Activated T-cell treated with anti-CD3 and anti-CD28 coated beads, Interleukin-2, amount 50 U/mL, for 4 hours (primary cell): ENCODE data around the gene PARD6A. TPM values are rescaled to one million over a fixed set of nuclear protein-coding genes. Genes with fewer than 3 reads are reported as not detected.
A peak's percentile ranks its signal among the peaks of the same experiment; 100 is the strongest.

Experiments
- ATAC-seq, 2 donors: fragments of 200-7000 bp; cut with Tn5 transposase; one replicate each; pipeline ENCODE4 v1.10.0; 2021
- DNase-seq: peaks from one replicate; pipeline ENCODE4 v3.0.0-alpha.2; 2020
- H3K27me3 Mint-ChIP-seq: one replicate; pipeline ENCODE4 v1.8.0; 2021; ENCODE audit warnings: low read depth, mixed read lengths
- H3K36me3 Mint-ChIP-seq: one replicate; pipeline ENCODE4 v1.8.0; 2022; ENCODE audit warnings: mixed read lengths; ENCODE audit not compliant: insufficient read depth
- H3K4me1 Mint-ChIP-seq: one replicate; pipeline ENCODE4 v1.8.0; 2021; ENCODE audit warnings: low read depth, mixed read lengths
- H3K4me3 Mint-ChIP-seq: one replicate; pipeline ENCODE4 v1.8.0; 2021; ENCODE audit warnings: mild to moderate bottlenecking, moderate library complexity, mixed read lengths
- H3K9me3 Mint-ChIP-seq: one replicate; pipeline ENCODE4 v1.8.0; 2021; ENCODE audit warnings: mixed read lengths
- total RNA-seq, 3 donors: library from RNA; stranded (reverse); gene quantifications; one replicate each; pipeline ENCODE4 v1.2.1, GENCODE V29; 2021

PARD6A gene
- total RNA-seq, 3 donors from 2014 or later = 12.0 to 12.5 (median 12.5) TPM

DNA sequence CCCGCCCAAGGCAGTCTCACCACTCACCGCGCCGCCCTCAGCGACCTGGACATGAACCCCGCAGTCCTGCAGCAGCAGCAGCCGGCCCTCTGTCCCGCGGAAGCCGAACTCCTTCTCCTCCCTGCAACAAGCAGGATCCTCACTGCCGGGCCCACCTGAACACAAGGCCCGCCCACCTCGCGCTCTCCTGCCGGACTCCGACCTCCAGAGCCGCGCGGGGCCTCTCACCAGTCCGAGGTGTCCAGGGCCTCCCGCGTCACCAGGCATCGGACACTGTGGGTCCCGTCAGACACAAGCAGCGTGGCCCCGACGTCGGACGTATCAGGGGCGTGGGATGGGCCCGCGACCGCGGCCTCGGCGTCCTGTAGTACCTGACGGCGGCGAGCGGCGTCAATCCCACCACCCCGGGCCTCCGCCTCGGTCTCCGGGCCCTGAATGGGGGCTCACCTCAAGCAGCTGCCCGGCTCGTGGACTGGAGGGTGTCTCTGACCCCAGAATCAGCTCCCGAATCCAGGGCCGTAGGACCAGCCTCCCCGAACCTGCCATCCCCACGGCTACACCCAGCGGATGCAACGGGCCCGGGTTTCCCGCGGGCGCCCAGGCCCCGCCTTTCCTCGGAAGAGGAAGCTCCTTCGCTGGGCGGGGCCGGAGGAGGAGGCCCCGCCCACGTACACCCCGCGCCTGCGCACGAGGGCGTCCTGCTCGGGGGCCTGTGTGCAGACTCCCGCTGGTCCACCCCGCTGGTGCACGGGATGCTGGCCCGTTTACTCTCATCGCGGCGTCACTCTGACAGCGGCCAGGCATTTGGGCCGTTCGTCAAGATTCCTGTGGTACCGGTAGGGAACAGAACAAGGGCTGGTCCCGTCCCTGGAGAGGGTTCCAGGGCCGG is 841 bp upstream of the PARD6A start, which contains the start of gene ACD:
TSS of gene ACD (minus strand) at position 586 of the 889 bp plus-strand sequence. CDS start at position 546, 40 bp downstream.
- H3K27me3 Mint-ChIP-seq = no peaks in the 10 kb centered on the region
- peaks cover 7% of the 10 kb centered on the region for H3K36me3 Mint-ChIP-seq
- ATAC-seq (peak; percentile 72 to 75), DNase-seq (peak; percentile 92)
- peaks cover 22% of the 10 kb centered on the region for H3K4me1 Mint-ChIP-seq
- no peaks in the 10 kb centered on the region for H3K9me3 Mint-ChIP-seq
- H3K4me3 Mint-ChIP-seq = peak within 1 kb of the TSS; percentile 89

DNA sequence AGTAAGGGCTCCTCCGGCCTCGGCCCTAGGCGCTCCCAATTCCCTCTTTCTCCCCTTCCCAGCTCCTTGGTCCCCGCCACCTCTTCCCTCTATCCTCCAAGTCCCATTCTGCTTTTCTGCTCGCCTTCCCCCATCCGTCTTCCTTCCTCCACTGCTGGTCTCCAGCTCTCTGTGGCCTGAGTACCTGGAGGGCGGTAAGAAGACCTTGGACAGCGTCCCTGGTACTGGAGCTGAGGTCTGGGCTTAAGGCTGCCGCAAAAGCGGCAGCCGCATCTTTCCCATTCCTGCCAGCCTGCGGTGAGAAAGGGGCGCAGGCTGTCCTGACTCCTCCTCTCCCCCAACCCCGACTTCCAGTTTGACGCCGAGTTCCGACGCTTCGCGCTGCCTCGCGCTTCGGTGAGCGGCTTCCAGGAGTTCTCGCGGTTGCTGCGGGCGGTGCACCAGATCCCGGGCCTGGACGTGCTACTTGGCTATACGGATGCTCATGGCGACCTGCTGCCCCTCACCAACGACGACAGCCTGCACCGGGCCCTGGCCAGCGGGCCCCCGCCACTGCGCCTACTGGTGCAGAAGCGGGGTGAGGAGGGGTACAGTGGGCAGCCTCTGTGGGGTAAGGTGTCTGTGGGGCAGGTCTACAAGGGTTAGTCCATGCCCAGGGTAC is 471 bp downstream of the PARD6A start:
- Mint-ChIP-seq H3K36me3 (peaks cover 2% of the 10 kb centered on the region), H3K9me3 (no peaks in the 10 kb centered on the region), H3K4me1 (peaks cover 22% of the 10 kb centered on the region), H3K27me3 (no peaks in the 10 kb centered on the region), H3K4me3 (peak overlapping the region; percentile 89)
- DNase-seq = no peak
- no peak for ATAC-seq

- peak overlapping the region; percentile 89 for H3K4me3 Mint-ChIP-seq
- no peaks in the 10 kb centered on the region for H3K27me3 Mint-ChIP-seq
- ATAC-seq (no peak), DNase-seq (no peak)
- peaks cover 2% of the 10 kb centered on the region for H3K36me3 Mint-ChIP-seq
- H3K4me1 Mint-ChIP-seq = peaks cover 24% of the 10 kb centered on the region
- H3K9me3 Mint-ChIP-seq = no peaks in the 10 kb centered on the region
Observed at GRCh38 chr16:67661886-67662652, 1.3 kb downstream of the PARD6A start.

- H3K27me3 Mint-ChIP-seq = no peaks in the 10 kb centered on the region
- peaks cover 28% of the 10 kb centered on the region for H3K4me1 Mint-ChIP-seq
- DNase-seq (no peak), ATAC-seq (no peak)
- no peak overlapping the region for H3K4me3 Mint-ChIP-seq
- peaks cover 2% of the 10 kb centered on the region for H3K36me3 Mint-ChIP-seq
- H3K9me3 Mint-ChIP-seq = no peaks in the 10 kb centered on the region
Observed at GRCh38 chr16:67662653-67663010, 1.9 kb downstream of the PARD6A start.

DNA sequence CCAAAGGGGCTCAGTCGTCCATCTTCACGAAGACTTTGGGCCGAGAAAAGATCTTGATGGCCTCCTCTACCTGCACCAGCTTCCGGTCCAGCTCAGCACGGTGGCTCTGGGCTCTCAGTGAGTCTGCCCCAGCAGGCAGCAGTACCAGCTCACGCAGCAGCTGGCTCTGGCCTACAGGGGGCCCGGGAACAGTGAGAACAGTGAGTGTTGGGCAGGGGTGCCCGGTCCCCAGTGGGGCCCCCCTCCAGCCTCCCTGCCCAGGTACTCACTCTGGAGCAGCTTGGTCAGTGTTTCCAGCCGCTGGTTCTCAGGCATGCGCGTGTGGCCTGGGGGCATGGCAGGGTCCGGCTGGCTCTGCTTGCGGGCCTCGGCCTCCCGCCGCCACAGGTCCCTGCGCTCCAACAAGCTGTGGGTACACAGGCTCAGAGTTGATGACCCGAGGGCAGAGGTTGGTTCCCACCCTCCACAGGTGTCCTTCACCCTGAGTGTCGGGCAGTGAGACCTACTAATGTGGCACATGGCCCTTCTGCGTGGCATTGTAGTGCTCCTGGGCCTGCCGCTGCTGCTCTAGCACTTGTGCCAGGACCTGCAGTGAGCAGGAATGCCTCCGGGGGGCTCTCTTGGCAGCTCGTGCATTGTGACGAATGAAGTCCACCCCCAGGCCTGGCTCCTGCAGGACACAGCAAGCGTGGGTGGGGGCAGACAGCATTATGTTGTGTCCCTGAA is 2.6 kb downstream of the PARD6A start:
- DNase-seq = no peak
- H3K9me3 Mint-ChIP-seq = no peaks in the 10 kb centered on the region
- peaks cover 2% of the 10 kb centered on the region for H3K36me3 Mint-ChIP-seq
- no peak overlapping the region for H3K4me3 Mint-ChIP-seq
- H3K27me3 Mint-ChIP-seq = no peaks in the 10 kb centered on the region
- no peak for ATAC-seq
- H3K4me1 Mint-ChIP-seq = peaks cover 30% of the 10 kb centered on the region

- no peak for ATAC-seq
- no peak for DNase-seq
- H3K4me3 Mint-ChIP-seq = no peak overlapping the region
- H3K9me3 Mint-ChIP-seq = no peaks in the 10 kb centered on the region
- H3K4me1 Mint-ChIP-seq = peaks cover 28% of the 10 kb centered on the region
- H3K36me3 Mint-ChIP-seq = peaks cover 2% of the 10 kb centered on the region
- no peaks in the 10 kb centered on the region for H3K27me3 Mint-ChIP-seq
Observed at GRCh38 chr16:67663877-67664222, 3.1 kb downstream of the PARD6A start.

- H3K4me3 Mint-ChIP-seq = peak overlapping the region; percentile 33
- H3K4me1 Mint-ChIP-seq = peaks cover 26% of the 10 kb centered on the region
- no peaks in the 10 kb centered on the region for H3K27me3 Mint-ChIP-seq
- H3K9me3 Mint-ChIP-seq = no peaks in the 10 kb centered on the region
- H3K36me3 Mint-ChIP-seq = peaks cover 2% of the 10 kb centered on the region
- no peak for ATAC-seq
- DNase-seq = no peak
Observed at GRCh38 chr16:67664258-67664657, 3.5 kb downstream of the PARD6A start.

DNA sequence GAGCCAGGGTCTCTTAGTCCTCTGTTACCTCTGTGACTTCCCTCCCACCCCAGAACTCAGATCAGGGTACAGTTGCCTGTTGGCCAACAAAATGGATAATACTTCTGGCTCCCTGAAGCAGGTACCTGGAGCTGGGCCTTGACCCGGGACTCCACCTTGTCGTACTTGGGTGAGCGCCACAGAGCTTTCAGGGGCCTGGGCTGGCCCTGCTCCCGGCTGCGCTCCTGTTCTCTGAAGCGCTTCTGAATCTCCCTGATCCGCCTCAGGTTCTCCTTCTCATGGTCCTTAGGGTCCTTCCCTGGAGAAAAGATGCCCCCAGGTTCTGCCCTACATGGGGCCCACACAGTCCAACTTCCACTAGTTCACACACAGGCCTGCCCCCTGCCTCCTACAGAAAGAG is 4.1 kb downstream of the PARD6A start:
- Mint-ChIP-seq H3K36me3 (peaks cover 2% of the 10 kb centered on the region), H3K27me3 (no peaks in the 10 kb centered on the region), H3K4me3 (peak overlapping the region; percentile 33), H3K9me3 (no peaks in the 10 kb centered on the region), H3K4me1 (peaks cover 26% of the 10 kb centered on the region)
- ATAC-seq (no peak), DNase-seq (no peak)

GRCh38 chr16:67665598-67665997 is 4.8 kb downstream of the PARD6A start:
- H3K4me3 Mint-ChIP-seq = peak overlapping the region; percentile 77
- no peaks in the 10 kb centered on the region for H3K27me3 Mint-ChIP-seq
- no peak for DNase-seq
- no peak for ATAC-seq
- peaks cover 26% of the 10 kb centered on the region for H3K4me1 Mint-ChIP-seq
- H3K36me3 Mint-ChIP-seq = peaks cover 2% of the 10 kb centered on the region
- no peaks in the 10 kb centered on the region for H3K9me3 Mint-ChIP-seq

DNA sequence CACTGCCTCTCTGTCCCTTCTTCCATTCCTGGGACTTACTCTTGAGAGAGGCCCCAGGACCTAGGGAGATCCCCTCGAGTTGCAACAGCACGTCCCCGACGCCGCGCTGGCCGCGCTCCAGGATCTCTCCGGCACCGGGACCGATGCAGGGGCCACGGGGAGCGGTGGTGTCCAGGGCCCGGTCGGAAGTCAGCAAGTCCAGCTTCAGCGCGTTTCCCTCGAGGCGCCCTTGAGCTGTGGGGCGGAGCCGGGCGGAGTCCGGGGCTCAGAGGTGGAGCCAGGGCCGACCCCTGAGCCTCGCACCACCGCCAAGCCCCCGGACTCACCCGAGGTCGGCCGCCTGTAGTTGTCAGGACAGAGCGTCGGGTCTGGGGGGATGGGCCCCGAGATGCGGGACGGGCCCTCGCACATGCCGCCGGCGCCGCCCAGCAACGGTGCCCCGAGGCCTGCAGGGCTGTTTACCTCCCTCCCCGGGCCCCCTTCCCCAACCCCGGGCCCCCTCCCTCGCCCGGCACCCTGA is 5.3 kb downstream of the PARD6A start:
- no peaks in the 10 kb centered on the region for H3K9me3 Mint-ChIP-seq
- no peak for DNase-seq

DNA sequence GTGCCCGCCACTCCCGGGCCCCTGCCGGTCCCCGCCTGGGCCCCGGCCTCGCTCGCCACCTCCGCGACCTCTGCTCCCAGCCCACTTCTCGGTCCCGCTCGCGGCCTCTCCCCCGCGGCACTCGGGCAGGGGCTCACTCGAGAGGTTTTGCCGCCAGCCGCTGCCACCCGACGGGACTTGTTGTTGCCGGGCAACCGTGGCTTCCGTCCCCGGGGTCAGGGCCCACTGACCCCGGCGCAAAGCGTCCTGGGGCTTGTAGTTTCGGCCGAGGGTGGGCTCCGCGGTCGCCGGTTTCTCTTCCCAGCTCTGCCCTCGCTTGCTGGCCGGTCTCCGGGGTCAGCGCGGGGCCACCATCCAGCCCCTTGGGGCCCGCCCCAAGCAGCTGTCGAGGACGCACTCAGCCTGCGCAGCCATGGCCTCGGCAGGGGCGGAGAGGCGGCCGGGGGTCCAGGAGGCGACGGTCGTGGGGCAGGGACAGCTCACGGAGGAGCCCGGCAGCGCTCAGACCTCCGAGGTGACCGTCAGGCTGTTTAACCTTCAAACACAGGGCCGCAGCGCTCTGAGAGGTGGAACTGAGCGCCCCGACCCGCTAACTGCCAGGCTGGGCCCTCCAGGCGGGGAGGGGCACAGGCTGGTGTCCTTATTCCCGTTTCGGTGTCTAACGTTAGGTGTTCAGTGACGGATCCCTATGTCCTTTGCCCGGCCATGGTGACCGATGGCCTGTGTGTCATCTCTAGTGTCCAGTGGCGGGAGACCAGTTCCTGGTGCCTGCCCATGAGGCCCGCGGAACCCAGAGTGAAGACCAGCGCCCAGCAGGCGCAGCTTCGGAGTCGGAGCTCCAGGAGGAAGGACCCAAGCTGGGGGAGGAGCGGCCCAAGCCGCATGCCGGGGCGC is 6.0 kb downstream of the PARD6A start, which contains the start of the genes C16orf86 and ENKD1:
TSS of gene C16orf86 (plus strand) at position 256 of the 894 bp plus-strand sequence. CDS start at position 413, 157 bp downstream.
TSS of gene ENKD1 (minus strand) at position 192 of the 894 bp plus-strand sequence. CDS start 308 bp downstream, outside the sequence.
- Mint-ChIP-seq H3K4me1 (peaks cover 18% of the 10 kb centered on the region), H3K4me3 (peak within 1 kb of the TSS; percentile 82), H3K9me3 (no peaks in the 10 kb centered on the region), H3K27me3 (no peaks in the 10 kb centered on the region), H3K36me3 (peaks cover 2% of the 10 kb centered on the region)
- peak; percentile 74 for DNase-seq
- peak; percentile 73 to 80 for ATAC-seq

More for the DNA sequence above, 5.3 kb downstream of the PARD6A start:
- H3K4me1 Mint-ChIP-seq = peaks cover 25% of the 10 kb centered on the region
- H3K4me3 Mint-ChIP-seq = peak overlapping the region; percentile 77
- H3K36me3 Mint-ChIP-seq = peaks cover 2% of the 10 kb centered on the region
- H3K27me3 Mint-ChIP-seq = no peaks in the 10 kb centered on the region
- ATAC-seq = peak; percentile 6 to 9

GRCh38 chr16:67667453-67667816 is 6.7 kb downstream of the PARD6A start:
- H3K27me3 Mint-ChIP-seq = no peaks in the 10 kb centered on the region
- no peak for ATAC-seq
- H3K4me3 Mint-ChIP-seq = peak overlapping the region; percentile 82
- H3K4me1 Mint-ChIP-seq = peaks cover 18% of the 10 kb centered on the region
- DNase-seq = no peak
- H3K9me3 Mint-ChIP-seq = no peaks in the 10 kb centered on the region
- peaks cover 2% of the 10 kb centered on the region for H3K36me3 Mint-ChIP-seq
